ENCODE measurements around the gene SAMD11. TPM values are rescaled to one million over a fixed set of nuclear protein-coding genes. Genes with fewer than 3 reads are reported as not detected.

Gene SAMD11
- total and polyA plus RNA-seq, 2 of the 13 experiments (the other 11 are each of a cell fraction or from before 2014, with no cell fraction given): 0.11 TPM; not detected in 1

DNA sequence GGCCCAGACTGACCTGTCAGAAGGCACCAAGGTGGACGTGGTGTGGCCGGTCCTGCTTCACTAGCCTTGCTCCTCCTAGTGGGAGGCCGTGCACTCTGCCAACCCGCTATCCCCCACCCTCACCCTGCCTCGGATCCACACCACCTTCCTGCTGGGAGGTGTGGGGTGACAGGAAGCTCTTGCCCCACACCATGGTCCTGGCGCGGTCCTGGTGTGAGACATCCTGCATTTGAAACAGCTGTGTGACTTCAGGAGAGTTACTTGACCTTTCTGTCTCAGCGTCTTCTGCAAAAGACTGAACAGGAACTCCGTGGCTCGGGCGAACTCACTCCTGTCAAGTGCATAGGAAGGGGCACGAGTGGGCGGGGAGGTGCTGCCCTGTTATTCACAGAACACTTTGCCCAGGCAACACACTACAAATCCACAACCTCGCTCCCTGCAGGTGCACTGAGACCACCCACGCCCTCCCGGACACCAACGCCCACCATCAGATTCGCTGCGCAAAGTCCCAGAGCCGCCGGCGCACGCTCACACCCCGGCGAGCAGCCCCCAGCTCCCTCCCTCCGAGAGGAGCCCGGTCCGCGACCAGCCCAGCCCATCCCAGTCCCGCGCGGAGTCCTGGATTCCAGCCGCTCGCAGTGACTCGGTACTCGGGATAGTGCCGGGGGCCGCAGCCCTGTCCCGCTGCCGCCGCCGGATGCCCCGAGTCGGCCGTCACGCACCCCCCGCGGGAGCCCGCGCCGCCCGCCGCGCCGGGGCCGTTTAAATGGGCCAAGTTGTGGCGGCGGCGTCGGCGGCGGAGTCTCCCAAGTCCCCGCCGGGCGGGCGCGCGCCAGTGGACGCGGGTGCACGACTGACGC, at the start of gene SAMD11 (continued):
- TF ChIP-seq, protein P1, sequence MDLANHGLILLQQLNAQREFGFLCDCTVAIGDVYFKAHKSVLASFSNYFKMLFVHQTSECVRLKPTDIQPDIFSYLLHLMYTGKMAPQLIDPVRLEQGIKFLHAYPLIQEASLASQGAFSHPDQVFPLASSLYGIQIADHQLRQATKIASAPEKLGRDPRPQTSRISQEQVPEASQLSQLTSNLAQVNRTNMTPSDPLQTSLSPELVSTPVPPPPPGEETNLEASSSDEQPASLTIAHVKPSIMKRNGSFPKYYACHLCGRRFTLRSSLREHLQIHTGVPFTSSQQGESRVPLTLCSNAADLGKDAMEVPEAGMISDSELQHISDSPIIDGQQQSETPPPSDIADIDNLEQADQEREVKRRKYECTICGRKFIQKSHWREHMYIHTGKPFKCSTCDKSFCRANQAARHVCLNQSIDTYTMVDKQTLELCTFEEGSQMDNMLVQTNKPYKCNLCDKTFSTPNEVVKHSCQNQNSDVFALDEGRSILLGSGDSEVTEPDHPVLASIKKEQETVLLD (CRISPR knock-in tag; IDR thresholded peaks at IDR 0.05; ENCODE audit: low read depth): peak; percentile 37; the same call in 1 of the 2 replicates
- TF ChIP-seq ZNF530 (CRISPR knock-in tag; IDR thresholded peaks at IDR 0.05; ENCODE audit: low read depth) (no peak), SMAD1 (CRISPR knock-in tag; IDR thresholded peaks at IDR 0.05; ENCODE audit: borderline replicate concordance, low read depth) (no peak), CEBPG (CRISPR knock-in tag; IDR thresholded peaks at IDR 0.05) (no peak), ZFP90 (CRISPR knock-in tag; IDR thresholded peaks at IDR 0.05; ENCODE audit: borderline replicate concordance) (no peak), ZNF121 (CRISPR knock-in tag; IDR thresholded peaks at IDR 0.05) (peak; percentile 56; the same call in 1 of the 2 replicates), SCMH1 (CRISPR knock-in tag; IDR thresholded peaks at IDR 0.05; ENCODE audit: borderline replicate concordance) (no peak), ZNF616 (CRISPR knock-in tag; IDR thresholded peaks at IDR 0.05; ENCODE audit: low read depth) (no peak), RFX1 (IDR thresholded peaks at IDR 0.05) (no peak), SKI (IDR thresholded peaks at IDR 0.05; ENCODE audit: partially characterized antibody) (peak; percentile 78), ZNF329 (CRISPR knock-in tag; IDR thresholded peaks at IDR 0.05; ENCODE audit: low read depth) (no peak), ZNF775 (CRISPR knock-in tag; IDR thresholded peaks at IDR 0.05; ENCODE audit: borderline replicate concordance) (no peak), PLRG1 (conservative IDR thresholded peaks at IDR 0.05) (no peak), CBX1 (IDR thresholded peaks at IDR 0.05; ENCODE audit: low read depth) (no peak), ZNF20 (CRISPR knock-in tag; IDR thresholded peaks at IDR 0.05) (no peak), HOXA7 (CRISPR knock-in tag; IDR thresholded peaks at IDR 0.05) (no peak)
- TF ChIP-seq, protein P2, sequence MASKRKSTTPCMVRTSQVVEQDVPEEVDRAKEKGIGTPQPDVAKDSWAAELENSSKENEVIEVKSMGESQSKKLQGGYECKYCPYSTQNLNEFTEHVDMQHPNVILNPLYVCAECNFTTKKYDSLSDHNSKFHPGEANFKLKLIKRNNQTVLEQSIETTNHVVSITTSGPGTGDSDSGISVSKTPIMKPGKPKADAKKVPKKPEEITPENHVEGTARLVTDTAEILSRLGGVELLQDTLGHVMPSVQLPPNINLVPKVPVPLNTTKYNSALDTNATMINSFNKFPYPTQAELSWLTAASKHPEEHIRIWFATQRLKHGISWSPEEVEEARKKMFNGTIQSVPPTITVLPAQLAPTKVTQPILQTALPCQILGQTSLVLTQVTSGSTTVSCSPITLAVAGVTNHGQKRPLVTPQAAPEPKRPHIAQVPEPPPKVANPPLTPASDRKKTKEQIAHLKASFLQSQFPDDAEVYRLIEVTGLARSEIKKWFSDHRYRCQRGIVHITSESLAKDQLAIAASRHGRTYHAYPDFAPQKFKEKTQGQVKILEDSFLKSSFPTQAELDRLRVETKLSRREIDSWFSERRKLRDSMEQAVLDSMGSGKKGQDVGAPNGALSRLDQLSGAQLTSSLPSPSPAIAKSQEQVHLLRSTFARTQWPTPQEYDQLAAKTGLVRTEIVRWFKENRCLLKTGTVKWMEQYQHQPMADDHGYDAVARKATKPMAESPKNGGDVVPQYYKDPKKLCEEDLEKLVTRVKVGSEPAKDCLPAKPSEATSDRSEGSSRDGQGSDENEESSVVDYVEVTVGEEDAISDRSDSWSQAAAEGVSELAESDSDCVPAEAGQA (IDR thresholded peaks at IDR 0.05; ENCODE audit: low read depth): no peak
- TF ChIP-seq, protein P2 (CRISPR knock-in tag; IDR thresholded peaks at IDR 0.05; ENCODE audit: borderline replicate concordance): no peak
- TF ChIP-seq, protein P3, sequence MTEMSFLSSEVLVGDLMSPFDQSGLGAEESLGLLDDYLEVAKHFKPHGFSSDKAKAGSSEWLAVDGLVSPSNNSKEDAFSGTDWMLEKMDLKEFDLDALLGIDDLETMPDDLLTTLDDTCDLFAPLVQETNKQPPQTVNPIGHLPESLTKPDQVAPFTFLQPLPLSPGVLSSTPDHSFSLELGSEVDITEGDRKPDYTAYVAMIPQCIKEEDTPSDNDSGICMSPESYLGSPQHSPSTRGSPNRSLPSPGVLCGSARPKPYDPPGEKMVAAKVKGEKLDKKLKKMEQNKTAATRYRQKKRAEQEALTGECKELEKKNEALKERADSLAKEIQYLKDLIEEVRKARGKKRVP (CRISPR knock-in tag; IDR thresholded peaks at IDR 0.05): no peak
- TF ChIP-seq, protein P4, sequence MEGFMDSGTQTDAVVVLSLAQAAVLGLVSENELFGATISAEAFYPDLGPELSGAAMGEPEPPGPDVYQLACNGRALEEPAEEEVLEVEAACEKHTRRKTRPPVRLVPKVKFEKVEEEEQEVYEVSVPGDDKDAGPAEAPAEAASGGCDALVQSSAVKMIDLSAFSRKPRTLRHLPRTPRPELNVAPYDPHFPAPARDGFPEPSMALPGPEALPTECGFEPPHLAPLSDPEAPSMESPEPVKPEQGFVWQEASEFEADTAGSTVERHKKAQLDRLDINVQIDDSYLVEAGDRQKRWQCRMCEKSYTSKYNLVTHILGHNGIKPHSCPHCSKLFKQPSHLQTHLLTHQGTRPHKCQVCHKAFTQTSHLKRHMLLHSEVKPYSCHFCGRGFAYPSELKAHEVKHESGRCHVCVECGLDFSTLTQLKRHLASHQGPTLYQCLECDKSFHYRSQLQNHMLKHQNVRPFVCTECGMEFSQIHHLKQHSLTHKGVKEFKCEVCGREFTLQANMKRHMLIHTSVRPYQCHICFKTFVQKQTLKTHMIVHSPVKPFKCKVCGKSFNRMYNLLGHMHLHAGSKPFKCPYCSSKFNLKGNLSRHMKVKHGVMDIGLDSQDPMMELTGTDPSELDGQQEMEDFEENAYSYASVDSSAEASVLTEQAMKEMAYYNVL (CRISPR knock-in tag; IDR thresholded peaks at IDR 0.05; ENCODE audit: borderline replicate concordance): no peak

Measured in HepG2 (cell line).